CD14-positive monocyte (primary cell): ENCODE data around the gene HTRA2. TPM values are rescaled to one million over a fixed set of nuclear protein-coding genes. Genes with fewer than 3 reads are reported as not detected.

Source experiments
- DNase-seq, 3 donors: peaks; one replicate each; pipeline ENCODE4 v3.0.0-alpha.2; 2011 to 2022
- H2AFZ ChIP-seq: 2 replicates; pipeline ENCODE4 v1.6.0; 2012; ENCODE audit warnings: mild to moderate bottlenecking, low read depth, low read length, inconsistent platforms; ENCODE audit not compliant: insufficient read depth, poor library complexity, severe bottlenecking
- H3K27ac ChIP-seq, 2 donors: 1 replicate in 1 of 2; 2 replicates in 1 of 2; pipeline ENCODE4 v1.5.1; 2012 to 2013; ENCODE audit warnings: low read length in 2 of 2, control low read depth in 1 of 2, inconsistent platforms in 1 of 2, low read depth in 1 of 2, mild to moderate bottlenecking in 1 of 2
- H3K27me3 ChIP-seq, 2 donors: one replicate each; pipeline versions ENCODE4 v1.6.0 to v1.6.1; 2011 to 2013; ENCODE audit warnings: low read length in 2 of 2; ENCODE audit not compliant: control insufficient read depth in 2 of 2, insufficient read depth in 2 of 2
- H3K36me3 ChIP-seq, 2 donors: replicated peaks in 1 of 2; 1 replicate in 1 of 2; 2 replicates in 1 of 2; pipeline versions ENCODE4 v1.5.1 to v1.6.1; 2012 to 2013; ENCODE audit warnings: low read length in 2 of 2, control low read depth in 1 of 2, inconsistent platforms in 1 of 2, mild to moderate bottlenecking in 1 of 2; ENCODE audit not compliant: insufficient read depth in 2 of 2, control insufficient read depth in 1 of 2
- H3K4me1 ChIP-seq, 2 donors: 1 replicate in 1 of 2; 2 replicates in 1 of 2; pipeline versions ENCODE4 v1.5.1 to v1.6.1; 2012 to 2013; ENCODE audit warnings: low read length in 2 of 2, control low read depth in 1 of 2, inconsistent platforms in 1 of 2, mild to moderate bottlenecking in 1 of 2, moderate library complexity in 1 of 2; ENCODE audit not compliant: insufficient read depth in 2 of 2, control insufficient read depth in 1 of 2
- H3K4me2 ChIP-seq: replicated peaks from 2 replicates; pipeline ENCODE3; 2012; ENCODE audit warnings: low read length, moderate library complexity, mild to moderate bottlenecking; ENCODE audit not compliant: poor library complexity, severe bottlenecking; ENCODE audit errors: extremely low read depth
- H3K4me3 ChIP-seq, 3 experiments: fragments of 200-600 bp in 1 of 3; sonication (generic) in 1 of 3; replicated peaks in 1 of 3; 1 replicate in 2 of 3; 2 replicates in 1 of 3; pipeline ENCODE4 v1.5.1; 2011 to 2013; ENCODE audit warnings: low read length in 3 of 3, mild to moderate bottlenecking in 3 of 3, control low read depth in 2 of 3, low read depth in 2 of 3, inconsistent platforms in 1 of 3, moderate library complexity in 1 of 3
- H3K79me2 ChIP-seq: 2 replicates; pipeline ENCODE4 v1.6.0; 2012; ENCODE audit warnings: mild to moderate bottlenecking, control low read depth, inconsistent platforms, low read length, moderate library complexity; ENCODE audit not compliant: insufficient read depth
- H3K9ac ChIP-seq: 2 replicates; pipeline ENCODE4 v1.6.0; 2017; ENCODE audit warnings: low read length, mild to moderate bottlenecking; ENCODE audit not compliant: insufficient read depth, poor library complexity, severe bottlenecking
- H3K9me3 ChIP-seq, 2 donors: replicated peaks in 1 of 2; 1 replicate in 1 of 2; 2 replicates in 1 of 2; pipeline versions ENCODE4 v1.5.1 to v1.6.1; 2012 to 2013; ENCODE audit warnings: low read length in 2 of 2, control low read depth in 1 of 2; ENCODE audit not compliant: control insufficient read depth in 1 of 2, insufficient read depth in 1 of 2
- H4K20me1 ChIP-seq: 2 replicates; pipeline ENCODE4 v1.6.0; 2012; ENCODE audit warnings: mild to moderate bottlenecking, low read length, control low read depth, moderate library complexity; ENCODE audit not compliant: insufficient read depth
- H3K27ac Mint-ChIP-seq, 7 donors: one replicate each; pipeline ENCODE4 v1.8.0; 2020; ENCODE audit warnings: mild to moderate bottlenecking in 7 of 7, mixed read lengths in 7 of 7, moderate library complexity in 6 of 7, inconsistent platforms in 2 of 7
- H3K27me3 Mint-ChIP-seq, 3 donors: one replicate each; pipeline ENCODE4 v1.8.0; 2021 to 2022; ENCODE audit warnings: low read depth in 3 of 3, mild to moderate bottlenecking in 3 of 3, mixed read lengths in 3 of 3, moderate library complexity in 3 of 3, inconsistent platforms in 1 of 3
- H3K36me3 Mint-ChIP-seq, 2 donors: one replicate each; pipeline ENCODE4 v1.8.0; 2020; ENCODE audit warnings: mixed read lengths in 2 of 2, inconsistent platforms in 1 of 2, mild to moderate bottlenecking in 1 of 2
- H3K4me1 Mint-ChIP-seq: one replicate; pipeline ENCODE4 v1.8.0; 2020; ENCODE audit warnings: mild to moderate bottlenecking, mixed read lengths
- H3K4me3 Mint-ChIP-seq, 2 donors: one replicate each; pipeline ENCODE4 v1.8.0; 2020; ENCODE audit warnings: mild to moderate bottlenecking in 2 of 2, mixed read lengths in 2 of 2, moderate library complexity in 1 of 2
- H3K9me3 Mint-ChIP-seq, 7 donors: one replicate each; pipeline ENCODE4 v1.8.0; 2020 to 2022; ENCODE audit warnings: mixed read lengths in 7 of 7, mild to moderate bottlenecking in 6 of 7, moderate library complexity in 6 of 7, inconsistent platforms in 2 of 7
- CTCF ChIP-seq: fragments of 200-600 bp; IDR thresholded peaks from one replicate; pipeline ENCODE4 v1.8.0; 2022; ENCODE audit warnings: antibody characterized with exemption, mild to moderate bottlenecking
- WGBS: methylation state at CpG from one replicate; pipeline ENCODE4 v1.1.5; 2013; ENCODE audit warnings: missing lambda C conversion rate; ENCODE audit not compliant: insufficient coverage; 5-methylcytosine and 5-hydroxymethylcytosine counted together
- intact Hi-C, 2 donors: fragments of 100-400 bp; cut with micrococcal nuclease; formaldehyde crosslinking; loops; one replicate each; pipeline versions ENCODE4 v1.15.0 to v1.15.1; 2023
- polyA plus RNA-seq, 3 donors: library from polyadenylated mRNA; depleted of rRNA in 1 of 3; unstranded in 2 of 3; stranded (reverse) in 1 of 3; fragments of 300-500 nt in 2 of 3; fragments of >200 nt in 1 of 3; fragmentation: Illumina TruSeq in 2 of 3; gene quantifications; 1 replicate in 2 of 3; 2 replicates in 1 of 3; pipeline ENCODE4 v1.2.3, GENCODE V29; 2012 to 2021

The HTRA2 gene
- polyA plus RNA-seq, 3 donors = 11.3 to 20.5 (median 15.0) TPM

GRCh38 chr2:74488643-74489481 lies 40.9 kb upstream of the HTRA2 start:
- Mint-ChIP-seq H3K36me3 (peaks cover 66 to 80% of the 10 kb centered on the region in 2 donors), H3K27me3 (peaks cover 0 to 2% (median 2%) of the 10 kb centered on the region in 3 donors), H3K27ac (no peak overlapping the region), H3K4me3 (no peak overlapping the region), H3K9me3 (no peaks in the 10 kb centered on the region), H3K4me1 (no peaks in the 10 kb centered on the region)
- peaks cover 60 to 79% of the 10 kb centered on the region in 2 donors for H3K36me3 ChIP-seq
- no peak overlapping the region for H3K9ac ChIP-seq
- H2AFZ ChIP-seq = no peak overlapping the region
- H3K9me3 ChIP-seq = no peaks in the 10 kb centered on the region
- peaks cover under 1 to 2% of the 10 kb centered on the region in 2 donors for H3K4me1 ChIP-seq
- H3K27me3 ChIP-seq = no peaks in the 10 kb centered on the region
- 97% methylated on average over 8 of the region's 9 CpGs for WGBS
- H3K4me3 ChIP-seq = no peak overlapping the region
- intact Hi-C loops = no loop called here
- no peak overlapping the region for H3K27ac ChIP-seq
- peaks cover 2% of the 10 kb centered on the region for H4K20me1 ChIP-seq
- TF ChIP-seq CTCF = no peak
- H3K79me2 ChIP-seq = peaks cover 15% of the 10 kb centered on the region
- no peak overlapping the region for H3K4me2 ChIP-seq
- no peak for DNase-seq

GRCh38 chr2:74489906-74490305 lies 39.8 kb upstream of the HTRA2 start:
- Mint-ChIP-seq H3K4me3 (no peak overlapping the region), H3K27me3 (peaks cover 0 to 2% (median 2%) of the 10 kb centered on the region in 3 donors), H3K36me3 (peaks cover 73 to 87% of the 10 kb centered on the region in 2 donors), H3K27ac (no peak overlapping the region), H3K9me3 (no peaks in the 10 kb centered on the region), H3K4me1 (no peaks in the 10 kb centered on the region)
- H4K20me1 ChIP-seq = no peaks in the 10 kb centered on the region
- no peak overlapping the region for H3K4me2 ChIP-seq
- intact Hi-C loops = no loop called here
- no peaks in the 10 kb centered on the region for H3K27me3 ChIP-seq
- WGBS = no CpG with 5 or more reads among the region's 9 CpGs
- H3K36me3 ChIP-seq = peaks cover 63 to 88% of the 10 kb centered on the region in 2 donors
- no peak overlapping the region for H3K4me3 ChIP-seq
- H3K79me2 ChIP-seq = peaks cover 6% of the 10 kb centered on the region
- TF ChIP-seq CTCF = no peak
- no peak for DNase-seq
- no peak overlapping the region for H3K9ac ChIP-seq
- H2AFZ ChIP-seq = no peak overlapping the region
- H3K4me1 ChIP-seq = no peaks in the 10 kb centered on the region
- H3K27ac ChIP-seq = no peak overlapping the region
- no peaks in the 10 kb centered on the region for H3K9me3 ChIP-seq
